Stimulated activated CD8-positive, alpha-beta memory T cell treated with anti-CD3 and anti-CD28 coated beads, Interleukin-12 subunit alpha, Interleukin-12 subunit beta, amount 100 ng/mL, for 24 hours (primary cell): Measurements from ENCODE around the gene SREBF2.
"Not testable (repeated sequence)": the region's sequence is repeated elsewhere in the genome, so short reads cannot be mapped to it uniquely, and the experiment has no call there.

ENCODE experiments used
- DNase-seq: peaks from one replicate; pipeline ENCODE4 v3.0.0-alpha.2; 2020; ENCODE audit errors: extremely low read depth

The SREBF2 gene

GRCh38 chr22:41946629-41947423 is 113.9 kb downstream of the SREBF2 start, which contains the start of gene CENPM:
Gene CENPM (minus strand): TSS chr22:41947152. CDS start chr22:41947076, 76 bp downstream.
- DNase-seq, result peak; percentile 84

- no peak for DNase-seq
Observed at GRCh38 chr22:41947424-41948080, 114.6 kb downstream of the SREBF2 start.

- DNase-seq, result no peak
Observed at GRCh38 chr22:41948142-41948541, 115.2 kb downstream of the SREBF2 start.

- not testable (repeated sequence) for DNase-seq
Observed at GRCh38 chr22:41948928-41949296, 116.0 kb downstream of the SREBF2 start.

- no peak for DNase-seq
Observed at GRCh38 chr22:41949297-41949965, 116.5 kb downstream of the SREBF2 start.

- DNase-seq, result no peak
Observed at GRCh38 chr22:41951898-41952474, 119.1 kb downstream of the SREBF2 start, which contains the start of gene SMIM45. Gene SMIM45 (plus strand): TSS chr22:41952150.

- no peak for DNase-seq
Observed at GRCh38 chr22:41952713-41953112, 119.8 kb downstream of the SREBF2 start.
